GM19099 (cell line): ENCODE data around the gene KSR1.

Source experiments
- POLR2A ChIP-seq: IDR thresholded peaks from 3 replicates; pipeline ENCODE4 v1.6.1; 2011; ENCODE audit warnings: low read depth; ENCODE audit not compliant: insufficient read length; ENCODE audit errors: extremely low read depth

Gene KSR1

DNA sequence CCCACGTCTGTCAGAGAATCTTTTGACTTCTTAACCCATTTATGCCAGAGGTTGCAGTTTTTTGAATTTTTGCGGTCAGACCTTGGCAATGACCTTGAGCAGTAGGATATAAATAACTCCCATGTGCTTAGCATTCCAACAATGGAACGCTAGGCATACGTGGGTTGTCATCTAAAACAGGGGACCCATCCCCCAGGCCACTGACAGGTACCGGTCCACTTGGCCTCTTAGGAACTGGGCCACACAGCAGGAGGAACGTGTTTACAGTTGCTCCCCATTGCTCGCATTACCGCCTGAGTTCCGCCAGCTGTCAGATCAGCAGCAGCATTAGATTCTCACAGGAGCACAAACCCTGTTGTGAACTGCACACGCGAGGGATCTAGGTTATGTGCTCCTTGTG, 97.9 kb downstream of the KSR1 start:
- TF ChIP-seq POLR2A, result no peak

DNA sequence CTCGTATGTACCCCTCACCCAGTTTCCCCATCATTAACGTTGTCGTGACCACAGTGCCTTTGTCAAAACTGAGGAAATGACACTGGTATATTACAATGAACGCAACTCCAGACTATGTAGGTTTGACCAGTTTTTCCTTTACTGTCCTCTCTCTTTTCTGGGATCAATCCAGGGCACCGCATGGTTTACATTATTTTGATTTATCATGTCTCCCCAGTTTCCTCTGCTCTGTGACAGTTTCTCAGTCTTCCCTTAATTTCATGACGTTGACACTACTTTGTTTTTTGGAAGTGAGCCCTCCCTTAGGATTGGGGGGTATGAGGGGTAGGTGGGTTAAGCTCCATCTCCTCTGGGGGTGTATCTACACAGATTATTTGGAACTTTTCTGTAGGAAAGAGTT, 98.7 kb downstream of the KSR1 start:
- TF ChIP-seq POLR2A, result no peak

DNA sequence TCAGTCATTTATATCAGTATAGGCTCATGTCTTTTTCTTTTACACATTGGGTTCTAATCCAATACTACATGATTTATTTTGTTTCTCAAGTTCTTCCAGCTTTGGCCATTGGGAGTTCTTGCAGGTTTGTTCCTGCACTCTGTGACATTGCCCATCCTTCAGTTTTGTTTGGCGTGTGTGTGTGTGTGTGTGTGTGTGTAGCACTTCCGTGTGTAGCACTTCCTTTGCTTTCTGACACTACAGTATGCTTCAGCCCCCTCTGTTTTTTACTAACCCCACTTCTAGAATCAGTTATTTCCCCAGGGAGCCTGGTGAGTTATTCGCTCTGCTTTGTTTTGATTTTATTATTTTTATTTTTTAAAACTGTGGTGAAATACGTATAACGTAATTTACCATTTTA, 99.1 kb downstream of the KSR1 start:
- TF ChIP-seq POLR2A, result no peak

DNA sequence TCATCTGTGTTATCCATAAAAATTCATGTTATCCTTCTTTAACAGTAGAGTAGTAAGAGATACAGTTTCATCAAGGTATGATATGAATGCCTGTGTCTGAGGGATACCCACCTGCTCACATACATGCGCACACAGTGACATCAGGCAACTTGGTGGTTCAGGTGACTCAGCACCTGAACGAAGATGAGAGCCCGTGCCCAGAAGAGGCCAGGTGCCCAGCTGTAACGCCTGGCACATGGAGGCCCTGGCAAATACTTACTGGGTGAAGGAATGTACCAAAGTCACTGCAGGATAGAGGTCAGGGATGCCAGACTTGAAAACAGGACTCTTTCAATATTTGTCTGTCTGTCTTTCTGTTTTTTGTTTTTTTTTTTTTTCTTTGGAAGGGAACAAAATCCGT, 102.1 kb downstream of the KSR1 start:
- no peak for TF ChIP-seq POLR2A

DNA sequence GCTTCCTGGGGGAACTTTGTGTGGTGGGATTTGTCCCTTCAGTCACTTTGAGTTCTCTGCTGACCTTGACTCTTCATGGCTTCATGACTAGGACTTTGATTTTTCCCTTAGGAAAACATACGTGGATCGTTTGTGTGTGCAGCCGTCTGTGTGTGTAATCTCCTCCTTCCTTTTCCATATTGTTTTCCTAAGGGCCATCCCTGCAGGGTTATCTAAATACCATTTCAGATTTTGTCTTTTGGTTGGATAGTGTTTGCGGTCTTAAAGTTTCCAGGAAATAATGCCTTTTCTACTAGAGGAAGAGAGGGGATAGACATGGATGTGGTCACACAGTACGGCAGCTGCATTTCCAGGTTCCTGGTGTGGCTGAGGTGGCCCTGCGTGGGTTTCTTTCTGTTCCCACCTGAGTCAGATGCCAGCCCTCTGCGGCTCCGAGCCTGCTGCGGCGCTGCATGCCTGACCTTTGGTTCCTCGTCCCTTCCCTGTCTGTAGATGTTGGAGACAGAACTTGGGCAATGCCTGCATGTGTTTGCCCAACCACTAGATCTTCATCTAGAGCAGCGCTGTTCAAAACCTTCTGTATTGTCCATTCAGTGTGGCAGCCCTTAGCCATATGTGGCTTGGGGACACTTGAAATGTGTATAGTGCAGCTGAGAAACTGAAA, 102.7 kb downstream of the KSR1 start:
- TF ChIP-seq POLR2A, result no peak

DNA sequence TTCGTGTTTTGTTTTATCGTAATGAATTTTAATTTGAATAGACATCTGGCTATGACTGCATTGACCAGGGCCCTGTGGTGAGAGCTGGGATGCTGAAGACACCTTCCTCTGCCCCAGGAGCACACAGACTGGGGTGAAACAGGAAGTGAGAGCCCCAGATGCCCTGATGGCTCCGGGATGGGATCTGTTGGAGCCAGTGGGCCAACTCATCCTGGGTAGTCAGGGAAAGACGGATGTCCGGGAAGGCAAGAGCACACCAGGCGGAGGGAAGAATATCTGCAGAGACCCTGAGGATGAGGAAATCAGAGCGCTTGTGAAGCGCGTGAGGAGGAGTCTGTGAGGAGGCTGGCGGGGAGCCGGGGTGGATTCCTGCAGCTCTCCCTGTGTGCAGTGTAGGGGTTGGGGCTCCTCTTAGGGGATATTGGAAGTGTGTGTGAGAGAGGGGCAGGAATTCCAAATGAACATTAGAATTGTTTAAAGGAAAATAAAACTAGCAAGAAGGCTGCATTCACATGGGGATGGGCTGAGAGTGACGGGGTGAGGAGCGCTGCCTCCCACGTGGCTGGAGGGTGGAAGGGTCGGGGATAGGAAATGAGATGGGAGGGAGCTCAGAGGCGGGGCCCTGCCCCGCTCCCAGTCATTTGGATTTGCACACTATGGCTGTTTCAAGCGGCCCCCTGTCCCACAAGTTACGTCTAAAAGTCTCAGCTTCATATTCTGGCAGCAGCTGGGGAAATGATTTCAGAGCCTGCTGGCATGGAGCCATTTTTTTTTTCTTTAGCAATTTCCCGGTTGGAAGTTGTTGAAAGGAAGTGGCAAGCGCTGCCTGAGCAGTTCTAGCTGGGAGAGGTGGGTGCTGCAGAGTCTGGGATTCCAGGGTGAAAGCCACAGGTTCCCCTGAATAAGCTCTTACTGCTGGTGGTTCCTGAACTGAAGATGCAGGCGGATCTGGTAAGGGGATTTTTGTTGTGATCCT, 103.5 kb downstream of the KSR1 start:
- TF ChIP-seq POLR2A, result no peak

DNA sequence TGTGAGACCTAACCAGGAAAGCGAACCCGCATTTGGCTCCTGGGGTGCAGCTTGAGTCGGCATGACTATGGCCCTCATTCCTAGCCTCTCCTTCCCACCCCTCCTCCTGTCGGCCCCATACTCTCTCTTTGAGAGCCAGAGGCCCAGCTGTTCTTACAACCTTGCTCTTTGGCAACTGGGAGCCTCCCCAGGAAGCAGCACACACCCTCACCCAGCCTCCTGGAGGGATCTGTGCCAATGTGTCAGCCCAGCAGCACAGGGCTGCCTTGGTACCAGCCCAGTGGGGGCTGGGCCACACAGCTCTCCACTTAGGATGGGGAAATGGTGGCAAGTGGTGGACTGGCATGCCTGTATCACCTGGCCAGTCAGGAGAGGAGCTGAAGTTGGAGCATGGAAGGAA, 104.4 kb downstream of the KSR1 start:
- TF ChIP-seq POLR2A, result no peak

DNA sequence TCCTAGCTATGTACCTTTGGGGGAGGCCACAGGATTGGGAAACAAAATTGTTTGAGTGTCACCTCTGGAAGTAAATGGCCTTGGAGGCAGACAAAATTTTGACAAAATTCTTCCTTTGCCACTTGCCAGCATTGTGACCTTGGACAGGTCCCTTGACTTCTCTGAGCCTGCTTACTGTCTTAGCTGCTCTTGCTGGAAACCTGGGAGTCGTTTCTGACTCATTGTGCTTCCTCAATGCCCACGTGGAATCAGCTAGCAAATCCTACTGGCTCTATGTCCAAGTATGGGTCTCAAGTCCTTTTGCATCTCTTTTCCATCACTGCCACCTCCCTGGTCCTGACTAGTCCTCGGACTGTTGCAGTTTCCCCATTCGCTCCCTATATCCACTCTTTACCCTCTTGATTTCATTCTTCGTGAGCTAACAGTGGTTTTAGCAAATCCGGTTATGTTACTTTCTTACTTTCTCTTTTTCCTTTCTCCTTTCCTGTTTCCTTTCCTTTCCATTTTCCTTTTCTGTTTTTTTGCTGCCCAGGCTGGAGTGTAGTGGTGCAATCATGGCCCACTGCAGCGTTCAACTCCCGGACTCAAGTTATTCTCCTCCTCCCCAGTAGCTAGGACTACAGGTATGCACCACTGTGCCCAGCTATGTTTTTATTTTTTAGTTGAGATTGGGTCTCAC, 106.7 kb downstream of the KSR1 start:
- TF ChIP-seq POLR2A, result no peak

DNA sequence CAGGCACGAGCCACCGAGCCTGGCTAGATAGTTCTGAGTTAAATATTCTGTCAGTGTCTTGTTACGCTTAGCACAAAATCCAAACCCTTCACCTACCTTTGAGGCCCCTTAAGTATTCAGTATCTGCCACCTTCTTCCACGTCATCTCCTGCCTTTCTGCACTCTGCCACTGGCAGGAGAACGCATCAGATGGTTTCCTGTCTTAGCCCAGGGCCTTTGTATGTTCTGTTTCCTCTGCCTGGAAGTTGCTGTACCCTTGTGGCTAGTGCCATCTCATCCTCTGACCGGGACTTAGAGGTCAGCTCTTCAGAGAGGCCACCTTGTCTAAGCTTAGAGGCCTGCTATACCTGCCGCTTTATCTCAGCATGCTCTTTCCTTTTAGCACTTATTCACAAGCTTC, 107.3 kb downstream of the KSR1 start:
- no peak for TF ChIP-seq POLR2A

DNA sequence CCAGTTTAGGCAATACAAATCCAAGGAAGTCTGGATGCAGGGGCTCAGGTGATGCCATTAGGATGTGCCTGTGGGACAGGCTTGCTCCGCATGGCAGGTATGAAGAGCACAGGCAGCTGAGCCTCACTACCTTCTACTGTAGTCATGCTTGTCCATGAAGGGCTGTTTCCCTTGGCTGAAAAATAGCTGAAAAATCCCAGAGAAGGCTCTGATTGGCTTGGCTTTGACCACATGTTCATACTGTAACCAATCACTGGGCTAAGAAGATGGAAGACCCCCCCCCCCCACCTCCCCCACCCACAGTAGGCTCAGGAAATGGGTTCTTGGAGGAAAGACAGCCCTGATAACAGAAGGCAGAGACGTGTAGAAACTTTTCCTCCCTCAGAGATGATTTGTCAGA, 108.2 kb downstream of the KSR1 start:
- no peak for TF ChIP-seq POLR2A

DNA sequence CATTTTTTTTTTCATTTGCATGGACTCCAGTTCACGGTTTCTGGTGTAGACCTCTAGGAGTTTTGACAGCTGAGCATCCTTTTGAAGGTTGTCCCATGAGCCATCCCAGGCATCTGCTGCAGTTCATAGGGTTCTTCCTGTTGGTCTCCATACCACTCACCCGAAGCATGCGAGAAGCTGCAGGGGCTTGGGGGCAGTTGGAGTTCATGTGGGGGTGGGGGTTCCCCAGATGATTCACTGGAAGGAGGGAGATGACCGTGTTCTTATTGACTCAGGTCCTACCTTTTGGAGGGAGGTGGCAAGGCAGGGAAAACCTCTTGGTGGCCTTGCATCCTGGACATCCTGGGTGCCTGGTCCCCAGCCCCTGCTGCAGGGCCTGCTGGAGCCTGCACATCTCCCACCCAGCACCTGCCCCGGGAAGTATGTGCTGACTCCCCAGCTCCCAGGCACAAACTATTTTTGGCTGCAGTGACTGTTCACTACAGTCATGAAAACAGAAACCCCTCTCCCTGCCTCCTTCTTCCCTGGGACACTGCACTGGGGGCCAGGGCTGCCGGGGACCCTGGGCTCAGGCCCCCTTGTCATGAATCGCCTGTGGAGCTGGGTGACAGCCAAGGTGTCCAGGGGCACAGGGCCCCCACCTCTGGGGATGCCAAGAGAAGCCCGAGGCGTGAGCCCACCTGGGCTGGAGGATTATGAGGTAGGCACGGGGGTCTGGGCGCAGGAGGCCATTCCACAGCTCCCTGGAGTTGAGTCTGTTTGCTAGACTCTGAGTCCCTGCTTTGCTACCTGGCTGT, 109.8 kb downstream of the KSR1 start:
- TF ChIP-seq POLR2A, result no peak

DNA sequence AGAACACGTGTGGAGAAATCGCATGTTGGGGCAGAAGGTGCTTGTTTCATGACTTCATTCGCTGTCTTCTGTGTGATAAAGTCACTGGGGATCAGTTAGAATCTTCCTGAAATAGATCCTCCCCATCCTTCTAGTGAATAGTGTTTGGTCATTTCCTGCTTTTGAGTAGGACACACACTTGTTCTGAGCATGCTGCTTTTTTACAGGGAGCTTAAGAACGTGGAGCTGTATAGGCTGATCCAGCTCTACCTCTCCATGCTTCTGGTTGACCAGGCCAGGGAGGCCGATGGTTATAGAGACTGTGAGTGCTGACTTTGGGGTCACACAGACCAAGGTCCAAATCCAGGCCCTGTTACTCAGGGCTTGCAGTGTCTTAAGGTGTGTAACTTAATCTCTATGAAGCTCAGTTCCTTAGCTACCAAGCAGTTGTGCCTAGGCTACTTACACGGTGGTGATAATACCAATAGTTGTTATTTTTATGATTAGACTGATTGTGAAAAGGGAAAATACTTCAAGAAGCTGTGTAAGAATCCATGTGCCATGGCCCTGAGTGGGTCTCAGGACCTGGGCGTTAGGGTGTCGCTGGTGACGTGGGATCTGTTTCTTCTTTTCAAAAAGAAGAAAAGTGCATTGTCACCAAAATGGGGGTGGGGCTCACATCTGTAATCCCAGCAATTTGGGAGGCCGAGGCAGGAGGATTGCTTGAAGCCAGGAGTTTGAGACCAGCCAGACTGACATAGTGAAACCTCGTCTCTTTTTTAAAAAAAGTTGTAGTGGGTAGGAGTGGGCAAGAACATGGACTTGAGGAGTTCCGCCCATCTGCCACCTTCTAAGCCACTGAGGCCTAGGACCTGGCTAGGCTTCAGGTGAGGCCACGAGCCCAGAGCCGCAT, 110.7 kb downstream of the KSR1 start:
- TF ChIP-seq POLR2A, result no peak

DNA sequence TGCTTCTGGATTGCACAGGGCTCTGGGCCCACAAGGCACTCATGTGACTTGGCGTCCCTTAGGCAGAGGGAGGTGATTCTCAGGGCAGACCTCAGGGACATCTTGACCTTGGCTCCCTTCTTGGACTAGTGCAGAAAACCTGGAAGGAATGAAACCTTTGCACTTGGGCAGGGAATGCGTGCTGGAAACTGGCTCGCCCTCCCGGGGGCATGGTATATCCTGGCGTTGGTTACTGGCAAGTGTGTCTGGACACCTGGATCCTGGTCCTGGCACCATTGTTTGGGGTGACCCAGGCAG, 111.3 kb downstream of the KSR1 start:
- TF ChIP-seq POLR2A, result no peak

DNA sequence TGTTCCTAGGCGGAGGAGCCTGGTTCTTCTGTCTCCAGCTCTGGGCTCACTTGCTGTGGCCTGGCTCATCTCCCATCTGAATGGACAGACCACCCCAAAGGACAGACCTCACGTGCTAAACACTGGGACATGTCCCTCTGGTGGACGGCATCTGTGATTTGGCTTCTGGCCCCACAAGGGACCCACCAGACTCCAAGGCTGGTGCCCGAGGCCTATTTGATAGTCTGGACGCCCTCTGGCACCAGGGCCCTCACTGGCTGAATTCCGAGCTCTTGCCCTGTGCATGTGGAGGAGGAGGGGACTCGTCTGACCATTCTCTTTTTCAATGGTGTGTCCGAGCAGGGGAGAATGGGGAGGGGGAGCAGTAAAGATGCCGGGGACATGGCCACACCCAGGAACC, 112.0 kb downstream of the KSR1 start:
- TF ChIP-seq POLR2A, result no peak
